Measurements from ENCODE around the gene SCARB1. TPM values are rescaled to one million over a fixed set of nuclear protein-coding genes. Genes with fewer than 3 reads are reported as not detected.

SCARB1 gene
- total RNA-seq, 1 experiment from 2014 or later = 359 TPM

DNA sequence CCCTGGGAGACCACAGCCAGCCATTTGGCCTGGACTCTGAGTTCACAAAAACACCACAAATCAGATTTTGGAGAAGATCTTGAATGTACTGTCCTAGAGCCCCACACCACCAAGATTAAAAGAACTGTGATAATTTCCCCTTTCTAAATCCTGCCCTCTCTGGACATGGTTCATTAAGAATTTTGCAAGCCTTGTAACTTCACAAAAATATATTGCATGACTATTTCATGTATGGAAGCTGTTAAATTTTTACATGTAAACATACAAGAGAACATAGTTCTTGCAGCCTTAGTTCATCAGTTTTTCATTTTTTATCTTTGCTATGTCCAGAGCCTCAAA, 97.0 kb downstream of the SCARB1 start:
- peak overlapping the region; percentile 40; the same call in 1 of the 2 replicates for H3K27ac ChIP-seq (ENCODE audit: low read length)
- TF ChIP-seq, protein P1, sequence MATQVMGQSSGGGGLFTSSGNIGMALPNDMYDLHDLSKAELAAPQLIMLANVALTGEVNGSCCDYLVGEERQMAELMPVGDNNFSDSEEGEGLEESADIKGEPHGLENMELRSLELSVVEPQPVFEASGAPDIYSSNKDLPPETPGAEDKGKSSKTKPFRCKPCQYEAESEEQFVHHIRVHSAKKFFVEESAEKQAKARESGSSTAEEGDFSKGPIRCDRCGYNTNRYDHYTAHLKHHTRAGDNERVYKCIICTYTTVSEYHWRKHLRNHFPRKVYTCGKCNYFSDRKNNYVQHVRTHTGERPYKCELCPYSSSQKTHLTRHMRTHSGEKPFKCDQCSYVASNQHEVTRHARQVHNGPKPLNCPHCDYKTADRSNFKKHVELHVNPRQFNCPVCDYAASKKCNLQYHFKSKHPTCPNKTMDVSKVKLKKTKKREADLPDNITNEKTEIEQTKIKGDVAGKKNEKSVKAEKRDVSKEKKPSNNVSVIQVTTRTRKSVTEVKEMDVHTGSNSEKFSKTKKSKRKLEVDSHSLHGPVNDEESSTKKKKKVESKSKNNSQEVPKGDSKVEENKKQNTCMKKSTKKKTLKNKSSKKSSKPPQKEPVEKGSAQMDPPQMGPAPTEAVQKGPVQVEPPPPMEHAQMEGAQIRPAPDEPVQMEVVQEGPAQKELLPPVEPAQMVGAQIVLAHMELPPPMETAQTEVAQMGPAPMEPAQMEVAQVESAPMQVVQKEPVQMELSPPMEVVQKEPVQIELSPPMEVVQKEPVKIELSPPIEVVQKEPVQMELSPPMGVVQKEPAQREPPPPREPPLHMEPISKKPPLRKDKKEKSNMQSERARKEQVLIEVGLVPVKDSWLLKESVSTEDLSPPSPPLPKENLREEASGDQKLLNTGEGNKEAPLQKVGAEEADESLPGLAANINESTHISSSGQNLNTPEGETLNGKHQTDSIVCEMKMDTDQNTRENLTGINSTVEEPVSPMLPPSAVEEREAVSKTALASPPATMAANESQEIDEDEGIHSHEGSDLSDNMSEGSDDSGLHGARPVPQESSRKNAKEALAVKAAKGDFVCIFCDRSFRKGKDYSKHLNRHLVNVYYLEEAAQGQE (IDR thresholded peaks at IDR 0.05; ENCODE audit: insufficient read depth in 1 of 2, low read depth in 2 of 2, low read length in 1 of 2) = no peak
- no peak overlapping the region for H3K4me3 ChIP-seq (ENCODE audit: low read depth in 2 of 2, low read length in 2 of 2)
- POLR2A ChIA-PET = no interaction called here
- H3K36me3 ChIP-seq (ENCODE audit: control insufficient read depth, insufficient read depth, low read length) = no peaks in the 10 kb centered on the region
- H3K9me3 ChIP-seq (ENCODE audit: control insufficient read depth, insufficient read depth, low read depth, low read length) = peaks cover 6% of the 10 kb centered on the region; the same call in 1 of the 2 replicates
- intact Hi-C loops (cut with micrococcal nuclease; ENCODE audit: unreplicated experiment) (loop anchor here (5.0 to 10.0 kb wide), 2 partner anchors 84 to 202 kb away; partner anchors contain the start of gene NCOR2), in situ Hi-C loops (cut with HindIII; ENCODE audit: low pct_unique_long_range_greater_than_20kb, low sequenced_read_pairs) (no loop called here)
- DNase-seq (ENCODE audit: low read depth, low spot score) = no peak
- H3K27me3 ChIP-seq (ENCODE audit: control insufficient read depth, insufficient read depth, low read length) = no peaks in the 10 kb centered on the region
- peaks cover 31% of the 10 kb centered on the region for H3K4me1 ChIP-seq (ENCODE audit: control insufficient read depth, insufficient read depth, low read length)
- CTCF ChIA-PET = interaction anchor here (0.7 to 1.1 kb wide), 2 partner anchors 256 to 270 kb away, joined by 3 read pairs; no protein-coding TSS in a partner anchor
- no TSS peak for BruUV-seq (replicated peaks)
- ATAC-seq = no peak

DNA sequence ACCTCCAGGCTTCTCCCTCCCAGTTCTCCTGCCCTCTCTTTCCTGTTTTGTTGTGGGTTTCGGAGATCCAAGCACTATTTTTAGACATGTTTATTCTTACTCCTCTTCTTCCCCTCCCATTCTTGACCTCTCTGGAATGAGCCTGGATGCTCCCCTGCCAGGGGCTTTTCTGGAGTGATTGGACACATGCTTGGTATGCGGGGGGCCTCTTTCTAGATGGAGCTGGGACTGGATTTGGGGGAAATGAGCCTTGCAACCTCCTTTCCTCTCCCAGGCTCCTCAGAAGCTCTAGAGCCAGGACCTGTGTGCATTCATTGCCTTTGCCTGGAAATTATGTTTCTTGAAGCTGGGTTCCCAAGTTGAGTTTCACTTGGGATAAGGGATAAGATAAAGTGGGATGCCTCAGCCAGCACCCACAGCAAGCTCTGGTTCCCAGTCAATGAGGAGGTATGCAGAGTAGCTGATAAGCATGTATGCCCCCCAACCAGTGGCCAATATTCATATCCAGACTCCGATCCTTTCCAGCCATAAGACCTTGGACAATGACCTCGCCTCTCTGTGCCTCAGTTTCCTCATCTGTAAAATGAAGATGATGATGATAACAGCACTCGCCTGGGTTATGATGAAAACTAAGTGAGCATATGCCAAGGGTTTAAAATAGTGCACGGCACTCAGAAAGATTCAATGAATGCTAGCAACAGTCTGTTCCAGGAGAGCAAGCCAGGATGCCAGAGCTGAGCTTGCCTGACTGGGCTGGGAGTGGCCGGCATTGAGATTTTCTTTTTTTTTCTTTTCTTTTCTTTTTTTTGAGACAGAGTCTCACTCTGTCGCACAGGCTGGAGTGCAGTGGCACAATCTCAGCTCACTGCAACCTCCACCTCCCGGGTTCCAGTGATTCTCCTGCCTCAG, 97.8 kb downstream of the SCARB1 start:
- ATAC-seq (no peak), DNase-seq (ENCODE audit: low read depth, low spot score) (no peak)
- H3K27me3 ChIP-seq (ENCODE audit: control insufficient read depth, insufficient read depth, low read length) = no peaks in the 10 kb centered on the region
- intact Hi-C loops (cut with micrococcal nuclease; ENCODE audit: unreplicated experiment) = loop anchor here (5.0 to 10.0 kb wide), 2 partner anchors 84 to 201 kb away; partner anchors contain the start of gene NCOR2
- ChIA-PET CTCF (interaction anchor here (0.6 to 1.1 kb wide), 4 partner anchors 17 to 269 kb away, joined by 3 to 4 read pairs (median 3); no protein-coding TSS in a partner anchor), POLR2A (interaction anchor here (0.5 to 0.6 kb wide), 2 partner anchors 18 to 54 kb away, joined by 3 to 9 read pairs; no protein-coding TSS in a partner anchor)
- peaks cover 26% of the 10 kb centered on the region for H3K4me1 ChIP-seq (ENCODE audit: control insufficient read depth, insufficient read depth, low read length)
- in situ Hi-C loops (cut with HindIII; ENCODE audit: low pct_unique_long_range_greater_than_20kb, low sequenced_read_pairs) = no loop called here
- peak overlapping the region; percentile 62 for H3K27ac ChIP-seq (ENCODE audit: low read length)
- no TSS peak for BruUV-seq (replicated peaks)
- no peaks in the 10 kb centered on the region for H3K36me3 ChIP-seq (ENCODE audit: control insufficient read depth, insufficient read depth, low read length)
- no peak overlapping the region for H3K4me3 ChIP-seq (ENCODE audit: low read depth in 2 of 2, low read length in 2 of 2)
- H3K9me3 ChIP-seq (ENCODE audit: control insufficient read depth, insufficient read depth, low read depth, low read length) = peaks cover 6% of the 10 kb centered on the region; the same call in 1 of the 2 replicates
- TF ChIP-seq, protein P1 (IDR thresholded peaks at IDR 0.05; ENCODE audit: insufficient read depth in 1 of 2, low read depth in 2 of 2, low read length in 1 of 2) = no peak
- TF ChIP-seq TCF7L2 (IDR thresholded peaks at IDR 0.05; ENCODE audit: low read depth, low read length) = no peak
- no peak for TF ChIP-seq POLR2AphosphoS5 (IDR thresholded peaks at IDR 0.05; ENCODE audit: low read depth, low read length)
- TF ChIP-seq, protein P2, sequence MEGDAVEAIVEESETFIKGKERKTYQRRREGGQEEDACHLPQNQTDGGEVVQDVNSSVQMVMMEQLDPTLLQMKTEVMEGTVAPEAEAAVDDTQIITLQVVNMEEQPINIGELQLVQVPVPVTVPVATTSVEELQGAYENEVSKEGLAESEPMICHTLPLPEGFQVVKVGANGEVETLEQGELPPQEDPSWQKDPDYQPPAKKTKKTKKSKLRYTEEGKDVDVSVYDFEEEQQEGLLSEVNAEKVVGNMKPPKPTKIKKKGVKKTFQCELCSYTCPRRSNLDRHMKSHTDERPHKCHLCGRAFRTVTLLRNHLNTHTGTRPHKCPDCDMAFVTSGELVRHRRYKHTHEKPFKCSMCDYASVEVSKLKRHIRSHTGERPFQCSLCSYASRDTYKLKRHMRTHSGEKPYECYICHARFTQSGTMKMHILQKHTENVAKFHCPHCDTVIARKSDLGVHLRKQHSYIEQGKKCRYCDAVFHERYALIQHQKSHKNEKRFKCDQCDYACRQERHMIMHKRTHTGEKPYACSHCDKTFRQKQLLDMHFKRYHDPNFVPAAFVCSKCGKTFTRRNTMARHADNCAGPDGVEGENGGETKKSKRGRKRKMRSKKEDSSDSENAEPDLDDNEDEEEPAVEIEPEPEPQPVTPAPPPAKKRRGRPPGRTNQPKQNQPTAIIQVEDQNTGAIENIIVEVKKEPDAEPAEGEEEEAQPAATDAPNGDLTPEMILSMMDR (IDR thresholded peaks at IDR 0.05) = no peak
- TF ChIP-seq SIN3A (IDR thresholded peaks at IDR 0.05; ENCODE audit: borderline replicate concordance, insufficient read depth, low read depth, low read length) = no peak

All from Panc1 (cell line).